ENCODE measurements around the gene WDR17.

WDR17 gene

GRCh38 chr4:176065435-176066291 lies at the start of gene WDR17:
WDR17 (plus strand) TSS chr4:176065841; CDS start chr4:176111581, 45,740 bp downstream.
- DNase-seq (ENCODE audit: low read depth) = peak; percentile 77

- no peak for DNase-seq (ENCODE audit: low read depth)
Measured at GRCh38 chr4:176016601-176017000, 49.0 kb upstream of the WDR17 start.

GRCh38 chr4:176020481-176021085 lies 45.1 kb upstream of the WDR17 start:
- DNase-seq (ENCODE audit: low read depth) = no peak

- no peak for DNase-seq (ENCODE audit: low read depth)
Measured at GRCh38 chr4:176030391-176030790, 35.2 kb upstream of the WDR17 start.

- DNase-seq (ENCODE audit: low read depth) = no peak
Measured at GRCh38 chr4:176031922-176032321, 33.7 kb upstream of the WDR17 start.

GRCh38 chr4:176032454-176032853 lies 33.2 kb upstream of the WDR17 start:
- DNase-seq (ENCODE audit: low read depth) = no peak

GRCh38 chr4:176034499-176034898 lies 31.1 kb upstream of the WDR17 start:
- DNase-seq (ENCODE audit: low read depth) = peak; percentile 8

- DNase-seq (ENCODE audit: low read depth) = no peak
Measured at GRCh38 chr4:176034936-176035335, 30.7 kb upstream of the WDR17 start.

- DNase-seq (ENCODE audit: low read depth) = no peak
Measured at GRCh38 chr4:176036585-176037205, 28.9 kb upstream of the WDR17 start.

GRCh38 chr4:176038789-176039188 lies 26.9 kb upstream of the WDR17 start:
- DNase-seq (ENCODE audit: low read depth) = no peak

- DNase-seq (ENCODE audit: low read depth) = no peak
Measured at GRCh38 chr4:176042195-176042594, 23.4 kb upstream of the WDR17 start.

GRCh38 chr4:176043838-176044588 lies 21.6 kb upstream of the WDR17 start:
- no peak for DNase-seq (ENCODE audit: low read depth)

- no peak for DNase-seq (ENCODE audit: low read depth)
Measured at GRCh38 chr4:176044589-176044951, 21.1 kb upstream of the WDR17 start.

GRCh38 chr4:176048631-176049030 lies 17.0 kb upstream of the WDR17 start:
- DNase-seq (ENCODE audit: low read depth) = no peak

- no peak for DNase-seq (ENCODE audit: low read depth)
Measured at GRCh38 chr4:176052744-176053143, 12.9 kb upstream of the WDR17 start.

- DNase-seq (ENCODE audit: low read depth) = no peak
Measured at GRCh38 chr4:176053785-176054184, 11.9 kb upstream of the WDR17 start.

GRCh38 chr4:176054942-176055341 lies 10.7 kb upstream of the WDR17 start:
- DNase-seq (ENCODE audit: low read depth) = no peak

GRCh38 chr4:176063718-176064117 lies 1.9 kb upstream of the WDR17 start:
- no peak for DNase-seq (ENCODE audit: low read depth)

GRCh38 chr4:176064539-176064938 lies 1.1 kb upstream of the WDR17 start:
- no peak for DNase-seq (ENCODE audit: low read depth)

GRCh38 chr4:176066757-176067156 lies 1.1 kb downstream of the WDR17 start:
- DNase-seq (ENCODE audit: low read depth) = no peak

- DNase-seq (ENCODE audit: low read depth) = no peak
Measured at GRCh38 chr4:176077561-176077960, 11.9 kb downstream of the WDR17 start.

GRCh38 chr4:176084769-176085168 lies 19.1 kb downstream of the WDR17 start:
- DNase-seq (ENCODE audit: low read depth) = no peak

Data from activated T-cell treated with anti-CD3 and anti-CD28 coated beads for 24 hours (primary cell).